Progenitor cell of endocrine pancreas (in vitro differentiated cells): ENCODE results near the gene DGCR6L. TPM values are rescaled to one million over a fixed set of nuclear protein-coding genes. Genes with fewer than 3 reads are reported as not detected.
"Not testable (repeated sequence)": the region's sequence is repeated elsewhere in the genome, so short reads cannot be mapped to it uniquely, and the experiment has no call there.

Experiments used
- DNase-seq: peaks from one replicate; pipeline ENCODE4 v3.0.0; 2021; ENCODE audit warnings: low spot score; ENCODE audit not compliant: unreplicated experiment
- H3K27ac Mint-ChIP-seq: 2 replicates; pipeline ENCODE4 v1.8.0; 2021; ENCODE audit warnings: mild to moderate bottlenecking, moderate library complexity, mixed read lengths
- H3K27me3 Mint-ChIP-seq: 2 replicates; pipeline ENCODE4 v1.8.0; 2021; ENCODE audit warnings: mixed read lengths
- H3K36me3 Mint-ChIP-seq: 2 replicates; pipeline ENCODE4 v1.8.0; 2022; ENCODE audit warnings: mixed read lengths; ENCODE audit not compliant: insufficient read depth
- H3K4me1 Mint-ChIP-seq: 2 replicates; pipeline ENCODE4 v1.8.0; 2021; ENCODE audit warnings: low read depth, mixed read lengths
- H3K4me3 Mint-ChIP-seq: 2 replicates; pipeline ENCODE4 v1.8.0; 2021; ENCODE audit warnings: low read depth, mild to moderate bottlenecking, moderate library complexity, mixed read lengths
- H3K9me3 Mint-ChIP-seq: 2 replicates; pipeline ENCODE4 v1.8.0; 2021; ENCODE audit warnings: low read depth, mixed read lengths
- total RNA-seq: library from RNA; stranded (reverse); gene quantifications from 2 replicates; pipeline ENCODE4 v1.2.1, GENCODE V29; 2021
- TF ChIP-seq, protein P1 (sequence below): fragments of 200-600 bp; sonication (generic); IDR thresholded peaks from one replicate; pipeline ENCODE4 v1.5.0; 2021; ENCODE audit warnings: antibody characterized with exemption, mild to moderate bottlenecking; ENCODE audit not compliant: unreplicated experiment

DGCR6L gene
- total RNA-seq, 1 donor from 2014 or later: 41.0 TPM

DNA sequence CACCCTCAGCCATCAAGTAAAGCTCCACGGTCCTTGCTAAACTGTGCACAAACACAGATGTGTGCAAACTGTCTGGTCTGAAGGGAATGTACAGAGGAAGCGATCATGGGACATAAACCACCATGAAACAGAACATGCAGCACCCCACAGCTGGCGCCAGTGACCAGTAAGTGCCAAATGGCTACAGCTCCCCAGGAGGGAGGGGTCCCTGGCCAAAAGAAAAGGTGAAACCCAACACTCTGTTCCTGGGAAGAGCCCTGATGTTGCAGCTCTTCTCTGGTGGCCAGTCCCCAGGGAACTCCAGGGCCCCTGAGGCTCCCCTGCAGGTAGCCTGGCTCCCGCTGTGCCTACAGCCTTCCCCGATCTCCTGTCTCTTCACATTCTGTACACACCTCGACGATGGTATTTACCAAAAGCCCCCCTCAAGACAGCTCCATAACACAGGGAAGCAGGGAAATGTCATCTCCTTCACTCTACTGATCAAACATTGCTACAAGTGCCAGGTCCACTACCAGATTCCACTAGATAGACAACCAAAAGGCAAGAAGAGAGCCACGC, 2.9 kb downstream of the DGCR6L start:
- Mint-ChIP-seq H3K36me3 (no peaks in the 10 kb centered on the region), H3K27ac (peak overlapping the region; percentile 31), H3K4me3 (no peak overlapping the region)

DNA sequence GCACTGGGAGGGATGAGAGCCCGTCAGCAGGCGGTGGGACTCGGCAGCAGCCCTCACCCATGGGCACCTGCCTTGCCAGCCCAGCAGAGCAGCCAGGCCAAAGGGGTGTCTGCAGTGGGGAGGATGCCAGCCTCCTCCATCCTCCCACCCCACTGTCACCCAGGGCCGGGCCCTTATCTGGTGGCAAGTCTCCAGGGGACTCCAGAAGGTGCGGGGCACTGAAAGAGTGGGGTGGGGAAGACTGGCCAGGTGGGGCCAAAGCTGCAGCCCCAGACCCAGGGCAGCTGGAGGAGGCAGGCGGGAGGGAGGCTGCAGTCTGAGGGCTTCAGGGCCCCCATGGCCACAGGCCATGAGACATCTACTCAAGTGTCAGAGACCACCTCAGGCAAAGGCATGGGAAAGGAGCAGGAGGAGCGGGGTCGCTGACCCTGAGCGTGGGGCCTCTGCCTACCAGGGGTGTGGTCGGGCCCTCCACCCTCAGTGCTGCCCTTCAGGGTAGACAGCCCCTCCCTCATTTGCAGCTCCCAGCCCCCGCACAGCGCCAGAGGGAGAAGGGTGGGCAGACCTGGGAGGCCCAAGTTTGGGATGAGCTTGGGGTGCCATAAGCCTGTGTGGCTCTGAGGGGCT, 3.5 kb downstream of the DGCR6L start:
- Mint-ChIP-seq H3K9me3 (no peaks in the 10 kb centered on the region), H3K4me1 (peaks cover 14% of the 10 kb centered on the region), H3K4me3 (no peak overlapping the region), H3K27ac (no peak overlapping the region), H3K27me3 (no peaks in the 10 kb centered on the region), H3K36me3 (no peaks in the 10 kb centered on the region)
- TF ChIP-seq, protein P1, sequence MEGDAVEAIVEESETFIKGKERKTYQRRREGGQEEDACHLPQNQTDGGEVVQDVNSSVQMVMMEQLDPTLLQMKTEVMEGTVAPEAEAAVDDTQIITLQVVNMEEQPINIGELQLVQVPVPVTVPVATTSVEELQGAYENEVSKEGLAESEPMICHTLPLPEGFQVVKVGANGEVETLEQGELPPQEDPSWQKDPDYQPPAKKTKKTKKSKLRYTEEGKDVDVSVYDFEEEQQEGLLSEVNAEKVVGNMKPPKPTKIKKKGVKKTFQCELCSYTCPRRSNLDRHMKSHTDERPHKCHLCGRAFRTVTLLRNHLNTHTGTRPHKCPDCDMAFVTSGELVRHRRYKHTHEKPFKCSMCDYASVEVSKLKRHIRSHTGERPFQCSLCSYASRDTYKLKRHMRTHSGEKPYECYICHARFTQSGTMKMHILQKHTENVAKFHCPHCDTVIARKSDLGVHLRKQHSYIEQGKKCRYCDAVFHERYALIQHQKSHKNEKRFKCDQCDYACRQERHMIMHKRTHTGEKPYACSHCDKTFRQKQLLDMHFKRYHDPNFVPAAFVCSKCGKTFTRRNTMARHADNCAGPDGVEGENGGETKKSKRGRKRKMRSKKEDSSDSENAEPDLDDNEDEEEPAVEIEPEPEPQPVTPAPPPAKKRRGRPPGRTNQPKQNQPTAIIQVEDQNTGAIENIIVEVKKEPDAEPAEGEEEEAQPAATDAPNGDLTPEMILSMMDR: no peak
- no peak for DNase-seq

More for the DNA sequence above, 2.9 kb downstream of the DGCR6L start:
- TF ChIP-seq, protein P1: no peak
- H3K9me3 Mint-ChIP-seq: no peaks in the 10 kb centered on the region
- no peak for DNase-seq
- no peaks in the 10 kb centered on the region for H3K27me3 Mint-ChIP-seq
- H3K4me1 Mint-ChIP-seq: peaks cover 14% of the 10 kb centered on the region

- TF ChIP-seq, protein P1: no peak
- peaks cover 9% of the 10 kb centered on the region for H3K4me1 Mint-ChIP-seq
- no peak overlapping the region for H3K27ac Mint-ChIP-seq
- no peaks in the 10 kb centered on the region for H3K36me3 Mint-ChIP-seq
- no peaks in the 10 kb centered on the region for H3K27me3 Mint-ChIP-seq
- no peak overlapping the region for H3K4me3 Mint-ChIP-seq
- DNase-seq: no peak
- H3K9me3 Mint-ChIP-seq: no peaks in the 10 kb centered on the region
These were observed 4.3 kb downstream of the DGCR6L start for GRCh38 chr22:20315337-20316216.

DNA sequence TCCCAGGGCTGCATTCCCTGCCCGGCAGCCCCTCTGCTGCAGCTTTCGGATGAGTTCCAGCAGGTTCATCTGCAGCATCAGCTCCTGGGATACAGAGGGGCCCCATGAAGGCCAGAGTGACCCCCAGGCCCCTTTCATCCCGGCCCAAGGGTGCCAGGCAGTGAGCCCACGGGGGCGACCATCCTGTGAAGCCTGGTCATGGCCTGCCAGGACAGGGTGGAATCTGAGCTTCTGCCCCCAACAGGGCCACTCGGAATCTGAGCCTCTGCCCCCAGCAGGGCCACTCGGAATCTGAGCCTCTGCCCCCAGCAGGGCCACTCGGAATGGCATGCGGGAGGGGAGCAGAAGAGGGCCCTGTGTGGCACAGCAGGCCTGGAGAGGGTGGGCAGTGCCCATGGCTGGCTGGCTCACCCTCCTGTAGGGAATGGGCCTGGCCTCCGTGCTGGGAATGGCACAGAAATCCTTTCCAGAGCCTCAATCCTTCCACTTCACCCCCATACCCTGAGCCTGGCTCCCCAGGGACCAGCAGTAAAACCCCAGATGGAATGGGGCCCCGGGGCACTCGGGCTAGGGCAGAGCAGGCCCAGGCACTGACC, 5.0 kb downstream of the DGCR6L start:
- H3K9me3 Mint-ChIP-seq, H3K4me3 Mint-ChIP-seq, H3K36me3 Mint-ChIP-seq, H3K4me1 Mint-ChIP-seq, H3K27me3 Mint-ChIP-seq, H3K27ac Mint-ChIP-seq, DNase-seq: not testable (repeated sequence)

DNA sequence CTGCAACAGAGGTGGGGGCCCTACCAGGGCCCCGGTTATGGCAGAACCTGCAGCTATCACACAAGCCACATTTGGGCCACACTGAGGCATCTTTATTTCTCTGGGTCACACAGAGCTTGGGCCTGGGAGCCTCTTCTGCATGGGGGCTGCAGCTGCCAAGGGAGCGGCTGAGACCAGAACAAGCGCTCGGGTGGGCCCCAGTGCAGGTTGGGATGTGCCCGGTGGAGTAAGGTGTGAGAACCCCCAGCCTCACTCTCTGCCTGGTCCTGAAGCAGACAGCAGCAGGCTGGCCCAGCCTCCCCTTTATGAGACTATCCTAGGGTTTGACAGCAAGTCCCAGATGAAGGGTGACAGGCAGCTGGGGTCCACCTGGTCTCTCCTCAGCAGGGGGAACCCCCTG, 5.7 kb downstream of the DGCR6L start:
- not testable (repeated sequence) for H3K9me3 Mint-ChIP-seq, H3K36me3 Mint-ChIP-seq, H3K4me1 Mint-ChIP-seq

DNA sequence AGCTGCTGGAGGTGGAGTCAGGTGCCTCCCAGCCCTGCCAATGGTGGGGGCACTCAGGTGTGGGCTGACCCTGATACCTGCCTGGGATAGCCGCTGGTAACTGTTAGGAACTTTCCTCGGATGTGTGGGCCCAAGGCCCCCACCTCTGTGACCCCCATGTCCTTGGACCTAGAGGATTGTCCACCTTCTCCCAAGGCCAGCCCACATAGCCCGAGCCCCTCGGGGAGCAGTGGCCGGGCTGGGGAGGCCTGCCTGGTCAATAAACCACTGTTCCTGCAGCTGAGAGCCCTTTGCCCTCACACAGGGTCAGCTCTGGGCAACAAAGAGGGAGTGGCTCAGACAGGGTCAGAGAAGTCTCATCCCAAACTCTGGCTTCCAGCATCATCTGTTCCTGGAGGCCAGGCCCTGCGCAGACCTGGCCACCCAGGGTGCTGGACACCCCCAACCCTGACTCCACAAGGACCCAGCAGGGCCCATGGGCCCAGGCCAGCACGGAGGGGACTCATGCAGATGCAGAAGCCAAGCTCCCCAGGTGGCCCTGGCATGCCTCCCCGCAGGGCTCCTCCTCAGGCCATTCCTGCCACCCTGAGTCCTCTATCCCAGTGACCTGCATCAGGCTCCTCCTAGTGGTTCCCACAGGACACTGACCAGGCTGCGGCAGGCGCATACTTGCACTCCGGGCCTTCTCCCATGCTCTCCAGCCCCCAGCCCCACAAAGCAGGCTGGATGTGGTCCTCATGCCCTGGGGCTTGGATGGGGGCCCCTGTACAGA, 6.4 kb downstream of the DGCR6L start:
- TF ChIP-seq, protein P1: peak; percentile 28
- not testable (repeated sequence) for H3K4me1 Mint-ChIP-seq, H3K4me3 Mint-ChIP-seq, H3K9me3 Mint-ChIP-seq, H3K27me3 Mint-ChIP-seq, H3K36me3 Mint-ChIP-seq, H3K27ac Mint-ChIP-seq
- peak; percentile 1 for DNase-seq

More for the DNA sequence above, 5.7 kb downstream of the DGCR6L start:
- not testable (repeated sequence) for H3K4me3 Mint-ChIP-seq, DNase-seq, H3K27ac Mint-ChIP-seq, H3K27me3 Mint-ChIP-seq
